Measurements from ENCODE around the gene ZDHHC16. TPM values are rescaled to one million over a fixed set of nuclear protein-coding genes. Genes with fewer than 3 reads are reported as not detected.

Gene ZDHHC16
- total and polyA plus RNA-seq, 4 donors = 18.0 to 27.2 (median 22.9) TPM

GRCh38 chr10:97426776-97427570 lies 19.0 kb upstream of the ZDHHC16 start:
- no peak for TF ChIP-seq NR2F2 (IDR thresholded peaks at IDR 0.05)
- no peak for TF ChIP-seq HNF4G (IDR thresholded peaks at IDR 0.05)
- no peak for TF ChIP-seq YY1 (IDR thresholded peaks at IDR 0.05)
- TF ChIP-seq JUND (IDR thresholded peaks at IDR 0.05) = no peak
- TF ChIP-seq HNF4A (conservative IDR thresholded peaks at IDR 0.05) = no peak
- TF ChIP-seq EGR1 (IDR thresholded peaks at IDR 0.05; ENCODE audit: low read depth in 2 of 2) = no peak
- TF ChIP-seq GABPA (IDR thresholded peaks at IDR 0.05 in 1 of 2, conservative IDR thresholded peaks at IDR 0.05 in 1 of 2) = no peak
- TF ChIP-seq FOXA1 (IDR thresholded peaks at IDR 0.05) = no peak
- TF ChIP-seq RAD21 (IDR thresholded peaks at IDR 0.05) = no peak
- TF ChIP-seq ATF3 (IDR thresholded peaks at IDR 0.05) = no peak
- no peak for TF ChIP-seq FOXA2 (IDR thresholded peaks at IDR 0.05)
- TF ChIP-seq CTCF (IDR thresholded peaks at IDR 0.05; ENCODE audit: low read depth, low read length, missing input control) = no peak
- no peak for TF ChIP-seq REST (IDR thresholded peaks at IDR 0.05)
- no peak for TF ChIP-seq TAF1 (conservative IDR thresholded peaks at IDR 0.05)
- TF ChIP-seq SP1 (IDR thresholded peaks at IDR 0.05) = no peak
- no peak for TF ChIP-seq RXRA (IDR thresholded peaks at IDR 0.05)
- TF ChIP-seq MAX (IDR thresholded peaks at IDR 0.05) = no peak
- no peak for TF ChIP-seq ZBTB33 (IDR thresholded peaks at IDR 0.05)
- H3K9ac ChIP-seq (ENCODE audit: low read depth in 1 of 2, low read length in 2 of 2) = peak overlapping the region in 1 of 2 donors; percentile 22
- WGBS = 23% methylated on average over 34 of the region's 34 CpGs
- H3K27me3 ChIP-seq (ENCODE audit: control insufficient read depth in 4 of 4, insufficient read depth in 4 of 4, low read length in 3 of 4) = no peaks in the 10 kb centered on the region
- peaks cover 2 to 21% (median 15%) of the 10 kb centered on the region in 4 donors for H3K36me3 ChIP-seq (ENCODE audit: control insufficient read depth in 4 of 4, insufficient read depth in 3 of 4, low read depth in 1 of 4, low read length in 3 of 4)
- H3K4me3 ChIP-seq (ENCODE audit: low read depth in 1 of 3, low read length in 3 of 3) = peak overlapping the region; percentile 91 to 98 (median 96)
- no peak for DNase-seq (ENCODE audit: low spot score)
- peaks cover 2 to 20% (median 13%) of the 10 kb centered on the region in 4 donors for H3K4me1 ChIP-seq (ENCODE audit: control insufficient read depth in 4 of 4, insufficient read depth in 4 of 4, low read length in 3 of 4)
- H3K9me3 ChIP-seq (ENCODE audit: control insufficient read depth in 4 of 4, low read length in 3 of 4) = no peaks in the 10 kb centered on the region
- H3K27ac ChIP-seq (ENCODE audit: low read depth in 1 of 2, low read length in 2 of 2) = peak overlapping the region; percentile 90 to 93

Measured in liver (tissue), 9 donors.